Stimulated activated CD4-positive, alpha-beta T cell treated with anti-CD3 and anti-CD28 coated beads, Interleukin-2, amount 100 ng/mL, for 48 hours (primary cell): ENCODE measurements around the gene IGSF21.
"Not testable (repeated sequence)": the region's sequence is repeated elsewhere in the genome, so short reads cannot be mapped to it uniquely, and the experiment has no call there.

Source experiments
- DNase-seq, 2 donors: peaks; one replicate each; pipeline ENCODE4 v3.0.0-alpha.2; 2020

Gene IGSF21

GRCh38 chr1:18148461-18148860 is 40.9 kb downstream of the IGSF21 start:
- no peak for DNase-seq

- no peak for DNase-seq
These were observed 41.5 kb downstream of the IGSF21 start for GRCh38 chr1:18149027-18149641.

- DNase-seq = no peak
These were observed 44.0 kb downstream of the IGSF21 start for GRCh38 chr1:18151436-18152122.

GRCh38 chr1:18154430-18155194 is 47.0 kb downstream of the IGSF21 start:
- no peak for DNase-seq

- no peak for DNase-seq
These were observed 48.3 kb downstream of the IGSF21 start for GRCh38 chr1:18155881-18156385.

- no peak for DNase-seq
These were observed 49.8 kb downstream of the IGSF21 start for GRCh38 chr1:18157352-18157751.

GRCh38 chr1:18157968-18158367 is 50.4 kb downstream of the IGSF21 start:
- DNase-seq = no peak

- no peak for DNase-seq
These were observed 51.1 kb downstream of the IGSF21 start for GRCh38 chr1:18158714-18159113.

- no peak for DNase-seq
These were observed 52.8 kb downstream of the IGSF21 start for GRCh38 chr1:18160290-18160942.

GRCh38 chr1:18161690-18162089 is 54.1 kb downstream of the IGSF21 start:
- no peak for DNase-seq

GRCh38 chr1:18165640-18166039 is 58.0 kb downstream of the IGSF21 start:
- not testable (repeated sequence) for DNase-seq

GRCh38 chr1:18166341-18166740 is 58.7 kb downstream of the IGSF21 start:
- no peak for DNase-seq

GRCh38 chr1:18166929-18167328 is 59.3 kb downstream of the IGSF21 start:
- DNase-seq = no peak

GRCh38 chr1:18170444-18170843 is 62.8 kb downstream of the IGSF21 start:
- DNase-seq = no peak

GRCh38 chr1:18174037-18174436 is 66.4 kb downstream of the IGSF21 start:
- no peak for DNase-seq

GRCh38 chr1:18175051-18175450 is 67.5 kb downstream of the IGSF21 start:
- DNase-seq = no peak

- no peak for DNase-seq
These were observed 68.2 kb downstream of the IGSF21 start for GRCh38 chr1:18175530-18176377.

- DNase-seq = no peak
These were observed 69.0 kb downstream of the IGSF21 start for GRCh38 chr1:18176619-18177018.

GRCh38 chr1:18178111-18178510 is 70.5 kb downstream of the IGSF21 start:
- no peak for DNase-seq

- DNase-seq = no peak
These were observed 71.4 kb downstream of the IGSF21 start for GRCh38 chr1:18179009-18179408.

GRCh38 chr1:18182398-18183160 is 75.0 kb downstream of the IGSF21 start:
- DNase-seq = no peak

GRCh38 chr1:18183533-18183932 is 75.9 kb downstream of the IGSF21 start:
- no peak for DNase-seq
